Measurements from ENCODE around the gene TMED7.

TMED7 gene

DNA sequence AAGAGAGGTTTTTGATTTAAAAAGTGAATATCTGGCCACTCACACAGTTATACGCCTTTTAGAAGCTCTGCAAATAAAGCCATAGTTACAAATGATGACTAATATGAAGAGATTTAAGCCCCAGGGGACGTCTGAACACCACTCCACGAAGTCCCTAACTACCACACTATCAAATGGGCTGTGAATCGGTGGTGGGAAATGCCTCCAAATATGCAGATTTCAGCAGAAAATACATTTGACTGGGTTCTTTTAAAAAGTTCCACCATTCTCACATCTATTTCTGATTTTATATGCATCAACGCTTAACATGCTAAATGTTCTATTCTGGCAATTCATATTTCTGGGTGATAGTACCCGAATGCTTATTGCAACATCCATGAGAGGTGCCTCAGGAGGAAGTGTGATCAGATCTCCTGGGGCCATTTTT, 46.1 kb downstream of the TMED7 start:
- FAIRE-seq, result no peak

DNA sequence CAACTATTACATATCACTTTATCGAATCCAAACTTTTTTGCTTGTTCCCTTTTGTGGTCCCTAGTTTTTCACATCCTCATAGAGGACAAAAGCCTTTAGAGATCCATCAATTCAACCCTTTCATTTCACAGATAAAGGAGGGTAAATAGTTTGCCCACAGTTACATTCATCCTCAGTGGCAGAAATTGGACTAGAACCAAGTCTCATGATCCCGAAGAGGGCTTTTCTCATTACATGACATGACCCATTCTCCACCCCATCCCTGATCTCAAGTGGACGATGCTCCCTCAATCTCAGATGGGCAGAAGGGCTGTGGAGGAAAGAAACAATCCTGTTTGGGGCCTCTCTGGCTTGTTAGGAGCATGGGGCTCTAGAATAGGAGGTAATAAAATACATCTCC, 46.6 kb downstream of the TMED7 start:
- no peak for FAIRE-seq

DNA sequence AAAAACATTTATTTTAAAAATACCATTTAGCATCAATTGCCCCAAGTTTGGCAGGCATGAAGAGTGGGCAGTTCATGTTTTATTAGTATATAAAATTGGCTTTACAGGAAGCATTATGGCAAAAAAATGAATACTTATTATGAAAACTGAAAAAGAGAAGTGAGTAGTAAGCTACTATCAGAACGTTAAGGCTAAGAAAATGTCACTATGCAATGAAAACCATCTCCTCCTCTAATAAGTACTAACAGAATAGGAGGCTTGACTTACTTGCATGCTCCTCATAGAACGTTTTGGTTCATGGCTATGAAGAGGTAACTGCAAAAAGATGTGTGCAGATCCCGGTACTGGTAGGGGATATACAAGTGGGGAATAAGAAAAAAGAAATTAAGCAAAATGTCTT, 47.2 kb downstream of the TMED7 start:
- no peak for FAIRE-seq

DNA sequence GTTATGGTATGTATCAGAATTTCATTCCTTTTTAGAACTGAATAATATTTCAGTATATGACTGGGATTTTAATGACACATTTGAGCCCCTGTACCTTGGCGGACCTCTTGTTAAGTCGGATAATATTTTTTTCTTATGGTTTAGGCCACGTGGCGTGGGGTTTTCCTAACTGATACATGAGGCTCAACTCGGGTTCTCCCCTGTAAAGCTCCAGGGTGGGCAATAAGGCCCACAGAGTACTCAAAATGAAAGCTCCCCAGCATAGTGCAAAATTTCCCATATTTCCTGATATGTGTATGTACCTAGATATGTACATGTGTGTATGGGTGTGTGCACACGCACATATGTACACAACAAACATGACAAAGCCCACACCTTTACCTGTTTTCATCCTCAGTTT, 48.1 kb downstream of the TMED7 start:
- FAIRE-seq, result no peak

DNA sequence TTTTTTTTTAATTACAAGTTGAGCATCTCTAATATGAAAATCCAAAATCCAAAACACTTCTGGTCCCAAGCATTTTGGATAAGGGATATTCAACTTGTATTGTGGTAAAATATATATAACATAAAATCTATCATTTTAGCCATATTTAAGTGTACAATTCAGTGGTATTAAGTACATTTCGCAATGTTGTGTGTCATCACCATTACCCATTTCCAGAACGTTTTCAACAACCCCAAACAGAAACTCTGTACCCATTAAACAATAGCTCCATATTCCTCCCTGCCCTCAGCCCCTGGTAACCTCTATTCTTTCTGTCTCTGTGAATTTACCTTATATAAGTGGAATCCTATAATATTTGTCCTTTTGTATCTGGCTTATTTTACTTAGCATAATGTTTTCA, 48.5 kb downstream of the TMED7 start:
- no peak for FAIRE-seq

DNA sequence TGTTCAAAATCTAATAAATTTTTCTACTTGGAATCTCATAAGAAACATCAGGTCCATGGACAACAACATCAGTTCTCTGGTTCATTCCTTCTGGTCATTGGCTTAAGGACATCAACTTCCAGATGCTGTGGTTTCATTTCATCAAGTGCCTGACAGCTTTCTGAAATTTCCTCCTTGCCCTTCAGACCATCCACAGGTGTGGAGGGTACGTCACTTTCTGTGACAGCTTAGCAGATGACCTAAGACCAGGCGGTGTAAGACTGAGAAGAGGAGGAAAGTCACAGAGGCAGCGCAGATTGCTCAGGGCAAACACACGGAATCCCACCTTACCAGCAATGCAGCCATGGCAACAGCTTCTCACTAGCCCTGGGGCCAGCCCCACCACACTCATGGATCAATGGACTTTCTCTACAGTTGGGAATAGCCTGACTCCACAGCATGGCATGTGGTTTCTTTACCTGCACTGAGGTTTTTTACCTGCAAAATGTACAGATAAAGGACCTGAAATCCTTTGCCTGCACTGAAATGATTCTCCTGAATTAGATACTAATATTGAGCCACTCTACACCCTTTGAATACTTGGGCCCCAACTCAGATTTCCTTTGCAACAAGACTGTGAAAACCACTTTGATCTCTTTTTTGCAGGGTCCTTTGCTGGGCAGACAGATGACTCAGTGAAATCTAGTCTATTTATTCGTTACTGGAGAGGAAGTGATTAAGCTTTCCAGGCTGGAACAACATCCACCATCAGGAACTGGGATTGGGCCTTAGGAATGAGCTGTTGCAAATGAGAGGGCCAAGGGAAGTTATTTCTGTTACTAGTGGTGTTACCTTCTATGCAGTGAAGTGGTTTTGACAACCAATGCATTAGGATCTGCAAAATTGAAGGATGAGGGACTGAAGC, 50.4 kb downstream of the TMED7 start:
- FAIRE-seq, result no peak

DNA sequence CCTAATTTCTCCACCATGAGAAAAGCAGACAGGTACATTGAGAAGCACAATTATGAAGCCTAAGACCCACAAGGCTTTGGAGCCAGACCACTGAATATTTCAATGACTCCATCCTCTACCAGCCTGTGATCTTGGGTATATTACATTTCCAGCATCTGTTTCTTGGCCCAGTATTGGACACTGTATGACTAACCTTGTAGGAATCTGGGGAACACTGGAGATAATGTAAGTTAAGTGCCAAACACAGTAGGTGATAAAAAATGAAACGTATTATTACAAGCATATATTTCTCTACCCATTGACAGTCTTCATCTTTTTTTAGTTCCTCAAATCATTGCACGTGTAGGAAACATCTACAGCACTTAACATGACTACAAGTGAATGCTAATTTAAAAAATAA, 52.7 kb downstream of the TMED7 start:
- no peak for FAIRE-seq

DNA sequence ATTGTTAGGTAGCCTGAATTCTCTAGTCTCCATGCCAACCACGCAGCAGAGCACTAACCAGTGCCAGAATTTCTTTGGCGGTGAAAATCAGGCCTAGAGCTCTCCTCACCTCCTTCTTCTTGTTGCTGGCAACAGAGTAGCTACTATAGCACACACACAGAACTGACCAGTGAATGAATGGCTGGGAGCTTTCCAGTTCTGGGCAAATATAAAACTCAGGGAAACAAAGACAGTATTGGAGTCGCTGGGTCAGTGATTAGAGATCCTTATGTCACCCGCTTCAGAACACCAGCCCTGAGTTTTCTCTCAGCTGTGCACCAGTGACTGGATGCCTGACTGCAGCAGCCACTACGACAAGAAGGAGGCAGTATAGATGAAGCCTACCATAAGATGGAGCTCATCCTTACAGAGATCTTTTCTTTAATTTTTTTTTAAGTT, 54.4 kb downstream of the TMED7 start:
- FAIRE-seq, result no peak

DNA sequence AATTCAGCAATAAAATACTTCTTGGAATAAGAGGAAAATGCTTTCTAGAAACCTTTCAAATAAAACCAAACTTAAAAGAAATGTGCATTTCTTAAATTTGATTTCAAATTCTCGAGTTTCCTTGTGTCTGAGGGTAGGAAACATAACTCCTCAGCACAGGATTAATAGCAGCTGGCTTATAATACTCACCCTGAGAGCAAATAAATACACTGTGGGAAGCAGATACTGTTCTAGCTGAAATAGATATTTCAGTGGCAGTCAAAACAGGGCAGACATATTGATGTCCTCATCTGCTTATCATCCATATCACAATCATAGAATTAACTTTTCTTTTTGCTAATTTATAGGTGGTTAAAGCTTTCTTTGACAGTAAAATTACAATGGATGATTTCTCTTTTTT, 57.2 kb downstream of the TMED7 start:
- no peak for FAIRE-seq

DNA sequence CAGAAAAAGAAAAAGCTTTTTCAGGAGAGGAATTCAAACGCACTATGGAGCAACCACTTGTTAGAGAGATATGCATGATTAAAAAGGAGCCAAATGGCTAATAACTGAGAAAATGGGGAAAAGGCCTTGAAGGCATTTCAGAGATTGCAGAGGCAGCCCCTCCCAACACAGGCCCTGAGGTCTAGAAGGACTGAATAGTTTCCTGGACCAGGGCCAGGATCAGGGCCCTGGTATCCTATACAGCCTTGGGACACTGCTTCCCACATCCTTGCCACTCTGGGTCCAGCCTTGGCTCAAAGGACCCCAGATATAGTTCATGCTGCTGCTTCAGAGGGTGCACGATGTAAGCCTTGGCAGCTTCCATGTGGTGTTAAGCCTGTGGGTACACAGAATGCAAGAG, 60.6 kb downstream of the TMED7 start:
- FAIRE-seq, result no peak

Measured in colon (tissue), 2 donors.